NCI-H446 treated with DMSO at 0.1 percent for 48 hours (cell line): ENCODE measurements around the gene TSR1.

Experiments used
- DNase-seq: peaks from one replicate; lab custom pipeline; 2025; lab: John Stamatoyannopoulos, UW

TSR1 gene

DNA sequence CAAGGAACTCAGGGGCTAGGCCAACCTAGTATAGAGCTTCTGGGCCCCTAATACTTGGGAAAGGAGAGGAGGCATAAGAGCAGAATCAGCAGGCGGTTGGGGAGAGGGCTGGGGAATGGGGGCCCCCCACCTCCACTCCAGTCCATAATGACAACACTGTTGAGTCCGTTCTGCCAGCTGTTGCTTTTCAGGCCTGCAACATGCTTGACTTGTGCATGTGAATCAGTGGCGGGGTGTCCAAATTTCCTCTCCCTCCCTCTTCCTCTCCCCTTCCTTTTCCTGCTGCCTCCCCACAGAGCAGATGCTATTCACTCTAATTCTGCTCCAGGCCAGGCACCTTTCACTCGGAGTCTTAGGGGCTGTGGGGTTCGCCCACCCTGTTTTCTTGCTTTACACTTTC, 32.8 kb upstream of the TSR1 start:
- no peak for DNase-seq

- DNase-seq = no peak
These were observed 32.1 kb upstream of the TSR1 start for GRCh38 chr17:2368359-2368758.

- DNase-seq = no peak
These were observed 30.7 kb upstream of the TSR1 start for GRCh38 chr17:2366747-2367494.

DNA sequence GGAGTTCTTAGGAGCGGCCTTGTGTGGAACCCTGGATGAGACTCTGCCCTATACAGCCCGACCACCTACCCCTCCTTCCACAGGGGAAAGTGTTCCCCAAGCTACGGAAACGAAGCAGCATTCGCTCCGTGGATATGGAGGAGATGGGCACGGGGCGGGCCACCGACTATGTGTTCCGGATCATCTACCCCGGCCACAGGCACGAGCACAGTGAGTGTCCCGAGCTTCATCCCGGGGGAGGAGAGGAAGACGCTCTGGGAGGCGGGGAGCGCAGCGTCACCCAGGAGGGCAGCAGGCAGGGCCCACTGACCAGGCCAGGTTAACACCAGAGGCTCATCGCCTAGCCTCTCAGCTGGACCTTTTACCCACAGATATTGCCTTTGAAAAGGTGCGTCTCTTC, 28.9 kb upstream of the TSR1 start:
- no peak for DNase-seq

- no peak for DNase-seq
These were observed 28.5 kb upstream of the TSR1 start for GRCh38 chr17:2364763-2365116.

- peak; percentile 3 for DNase-seq
These were observed 27.9 kb upstream of the TSR1 start for GRCh38 chr17:2363851-2364762.

DNA sequence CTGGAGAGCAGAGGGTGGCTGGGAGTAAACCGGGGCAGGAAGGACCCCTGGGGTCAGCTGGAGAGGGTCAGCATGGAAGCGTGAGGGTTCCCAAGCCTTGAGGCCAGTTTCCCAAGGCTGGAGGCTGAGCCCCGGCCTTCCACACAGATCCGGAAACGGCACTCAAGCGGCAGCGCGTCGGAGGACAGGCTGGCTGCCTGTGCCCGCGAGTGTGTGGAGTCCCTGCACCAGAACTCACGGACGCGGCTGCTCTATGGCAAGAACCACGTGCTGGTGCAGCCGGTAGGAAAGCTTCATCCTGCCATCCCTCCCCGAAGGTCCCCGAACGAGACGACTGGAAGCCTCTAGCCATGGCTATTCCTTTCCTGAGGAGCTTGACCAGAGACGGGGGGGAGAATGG, 27.1 kb upstream of the TSR1 start:
- no peak for DNase-seq

GRCh38 chr17:2362881-2363280, 26.6 kb upstream of the TSR1 start:
- no peak for DNase-seq

DNA sequence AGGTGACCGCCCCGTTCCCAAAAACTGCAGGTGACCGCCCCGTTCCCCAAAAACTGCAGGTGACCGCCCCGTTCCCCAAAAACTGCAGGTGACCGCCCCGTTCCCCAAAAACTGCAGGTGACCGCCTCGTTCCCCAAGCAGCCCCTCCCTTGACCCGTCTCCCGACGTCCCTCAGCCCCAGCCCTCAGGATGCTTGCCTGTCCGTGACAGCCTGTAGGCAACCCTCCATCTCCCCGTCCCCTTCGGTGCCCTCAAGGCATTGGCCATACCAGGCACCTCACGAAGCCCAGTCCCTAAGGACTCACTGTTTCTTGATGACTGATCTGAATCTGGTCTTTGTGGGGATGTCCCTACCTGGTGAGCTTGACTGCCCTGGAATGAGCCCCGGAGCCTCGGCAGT, 26.2 kb upstream of the TSR1 start:
- no peak for DNase-seq

GRCh38 chr17:2362016-2362415, 25.8 kb upstream of the TSR1 start:
- DNase-seq = no peak

GRCh38 chr17:2361010-2361760, 24.9 kb upstream of the TSR1 start:
- no peak for DNase-seq

GRCh38 chr17:2357931-2358434, 21.7 kb upstream of the TSR1 start:
- DNase-seq = no peak

DNA sequence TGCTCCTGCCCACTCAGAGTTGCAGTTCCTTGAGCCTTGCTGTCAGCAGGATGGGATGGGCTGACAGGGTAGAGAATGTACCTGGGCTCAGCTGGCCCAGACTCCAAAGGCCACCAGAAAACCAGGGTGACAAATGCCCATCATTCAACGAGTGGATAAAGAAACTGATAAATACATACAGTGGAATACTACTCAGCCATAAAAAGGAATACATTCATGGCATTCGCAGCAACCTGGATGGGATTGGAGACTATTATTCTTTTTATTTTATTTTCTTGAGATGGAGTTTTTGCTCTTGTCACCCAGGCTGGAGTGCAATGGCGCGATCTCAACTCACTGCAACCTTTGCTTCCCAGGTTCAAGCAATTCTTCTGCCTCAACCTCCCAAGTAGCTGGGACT, 21.0 kb upstream of the TSR1 start:
- DNase-seq = no peak

GRCh38 chr17:2354311-2354710, 18.1 kb upstream of the TSR1 start:
- no peak for DNase-seq

- no peak for DNase-seq
These were observed 15.0 kb upstream of the TSR1 start for GRCh38 chr17:2351269-2351668.

GRCh38 chr17:2347805-2348685, 11.8 kb upstream of the TSR1 start:
- peak; percentile 77 for DNase-seq

DNA sequence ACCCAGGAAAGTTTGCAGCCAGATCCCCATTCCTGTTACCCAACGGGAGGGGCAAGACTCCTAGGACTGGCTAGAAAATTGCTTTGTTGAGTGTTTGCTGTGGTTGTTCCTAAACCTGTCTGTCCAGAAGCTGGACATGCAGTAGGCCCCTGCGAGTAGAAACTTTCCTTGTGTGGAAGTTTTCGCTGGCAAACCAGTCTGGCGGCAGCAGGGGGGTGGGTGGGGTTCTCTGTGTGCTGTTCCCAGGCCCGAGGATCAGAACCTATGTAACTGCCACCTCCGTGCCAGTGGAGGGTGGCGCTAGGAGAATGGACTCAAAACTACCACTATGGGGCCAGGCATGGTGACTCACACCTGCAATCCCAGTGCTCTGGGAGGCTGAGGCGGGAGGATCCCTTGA, 10.2 kb upstream of the TSR1 start:
- no peak for DNase-seq

DNA sequence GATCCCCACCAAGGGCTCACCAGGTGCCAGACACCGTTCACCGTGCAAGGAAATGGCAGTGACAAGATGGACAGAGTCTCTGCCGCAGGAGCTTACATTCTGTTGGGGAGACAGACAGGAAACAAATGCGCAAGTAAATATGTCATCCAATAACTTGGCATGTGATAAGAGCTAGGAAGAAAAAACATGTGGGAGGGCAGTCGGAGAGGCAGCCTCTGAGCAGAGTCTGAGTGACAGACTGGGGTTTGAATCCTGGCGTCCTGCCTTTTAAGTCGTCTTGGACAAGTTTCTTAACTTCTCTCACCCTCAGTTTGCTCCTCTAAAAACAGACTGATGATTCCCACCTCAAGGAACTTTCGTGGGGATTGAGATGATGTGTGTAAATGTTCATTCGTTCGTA, 8.3 kb upstream of the TSR1 start:
- DNase-seq = no peak

- no peak for DNase-seq
These were observed 7.2 kb upstream of the TSR1 start for GRCh38 chr17:2343421-2343820.

GRCh38 chr17:2338315-2338657, 2.0 kb upstream of the TSR1 start:
- no peak for DNase-seq

DNA sequence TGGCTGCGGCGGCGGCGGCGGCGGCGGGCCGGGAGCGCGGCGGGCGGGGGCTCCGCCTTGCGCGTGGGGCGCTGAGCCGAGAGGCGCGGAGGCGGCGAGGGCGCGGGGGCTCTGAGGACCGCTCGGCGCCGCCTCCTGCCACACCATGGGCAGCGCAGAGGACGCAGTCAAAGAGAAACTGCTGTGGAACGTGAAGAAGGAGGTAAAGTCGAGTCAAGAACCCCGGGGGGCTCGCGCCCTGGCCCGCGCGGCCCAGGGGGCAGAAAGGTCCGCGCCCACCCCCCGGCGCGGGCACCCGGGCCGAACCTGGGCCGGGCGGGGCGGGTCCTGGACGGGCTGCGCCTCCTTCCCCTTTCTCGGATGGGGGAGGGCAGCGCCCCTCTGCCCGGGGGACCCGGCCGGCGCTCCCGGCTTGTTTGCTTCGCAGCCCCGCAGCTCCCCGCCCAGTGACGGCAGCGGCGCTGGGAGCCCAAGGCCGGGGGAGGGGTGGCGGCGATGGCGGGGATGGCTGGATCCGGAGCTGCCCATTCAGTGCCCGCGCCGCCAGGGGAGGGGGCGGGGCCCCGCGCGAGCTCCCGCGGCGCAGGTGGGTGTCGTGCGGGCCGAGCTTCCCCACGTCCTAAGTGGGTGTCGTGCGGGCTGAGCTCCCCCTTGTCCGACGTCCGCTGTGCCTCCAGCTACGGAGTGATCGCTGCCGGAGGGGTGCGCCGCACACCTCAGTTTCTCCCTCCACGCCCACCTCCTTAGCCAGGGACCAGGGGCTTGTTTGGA, 1.5 kb upstream of the TSR1 start:
- DNase-seq = no peak
